ENCODE results near the gene TUFT1.
A peak's percentile ranks its signal among the peaks of the same experiment; 100 is the strongest.

The TUFT1 gene

DNA sequence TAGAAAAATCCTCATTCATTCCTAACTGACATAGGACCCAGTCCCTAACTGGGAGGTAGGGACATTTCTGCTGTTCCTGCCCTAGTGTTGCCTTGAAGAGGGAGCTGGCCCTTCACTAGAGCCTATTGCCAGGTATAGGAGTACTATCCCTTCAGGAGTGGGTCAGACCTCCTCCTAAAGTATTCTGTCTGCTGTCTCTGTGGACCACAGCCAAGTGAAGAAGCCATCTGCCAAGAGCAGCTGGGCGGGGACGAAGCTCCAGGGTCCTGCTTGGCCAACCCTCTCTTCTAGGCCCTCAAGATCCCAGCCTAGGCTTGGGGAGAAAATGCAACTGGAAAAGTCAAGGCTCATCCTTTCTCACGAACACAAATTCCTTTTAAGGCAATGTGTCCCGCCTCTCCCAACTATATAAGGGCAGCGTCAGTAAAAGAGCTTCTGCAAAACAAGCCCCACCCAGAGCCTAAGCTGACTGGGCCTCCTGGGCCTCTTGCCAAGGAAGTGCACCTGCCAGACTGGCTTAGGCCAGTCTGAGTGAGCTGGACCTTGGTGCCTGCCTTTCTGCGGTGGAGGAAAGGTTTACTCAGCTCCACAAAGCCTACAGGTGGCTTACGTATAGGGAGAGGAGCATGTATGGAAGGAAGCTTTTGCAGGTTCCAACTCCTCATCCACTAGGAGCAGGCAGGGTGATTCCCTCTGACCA, 638 bp upstream of the TUFT1 start (continued):
- TF ChIP-seq ZFP69B (tag by site-specific recombination; IDR thresholded peaks at IDR 0.05) (0 out of 2 replicates have a peak, but pooled peaks have one; percentile 13), HOXC10 (CRISPR knock-in tag; IDR thresholded peaks at IDR 0.05) (no peak), ZNF596 (tag by site-specific recombination; IDR thresholded peaks at IDR 0.05) (no peak), ZFHX2 (tag by site-specific recombination; conservative IDR thresholded peaks at IDR 0.05) (no peak), ZNF239 (tag by site-specific recombination; IDR thresholded peaks at IDR 0.05) (no peak), ZNF394 (tag by site-specific recombination; IDR thresholded peaks at IDR 0.05; ENCODE audit: borderline replicate concordance) (peak; percentile 38; the same call in 1 of the 2 replicates), ZNF670 (tag by site-specific recombination; IDR thresholded peaks at IDR 0.05; ENCODE audit: low read depth) (no peak), KLF8 (tag by site-specific recombination; IDR thresholded peaks at IDR 0.05) (peak; percentile 6; the same call in 1 of the 2 replicates), ZNF544 (tag by site-specific recombination; IDR thresholded peaks at IDR 0.05) (no peak), ZSCAN30 (tag by site-specific recombination; IDR thresholded peaks at IDR 0.05) (peak; percentile 52; the same call in 1 of the 2 replicates), MYNN (tag by site-specific recombination; IDR thresholded peaks at IDR 0.05; ENCODE audit: borderline replicate concordance) (no peak), ZNF600 (tag by site-specific recombination; IDR thresholded peaks at IDR 0.05) (peak; percentile 84), BCL11A (tag by site-specific recombination; IDR thresholded peaks at IDR 0.05; ENCODE audit: low read depth) (peak; percentile 27; the same call in 1 of the 2 replicates), ZNF701 (tag by site-specific recombination; IDR thresholded peaks at IDR 0.05) (no peak), ZNF16 (tag by site-specific recombination; IDR thresholded peaks at IDR 0.05; ENCODE audit: low read depth) (no peak), ZNF654 (tag by site-specific recombination; IDR thresholded peaks at IDR 0.05; ENCODE audit: low read depth) (no peak), ZNF423 (tag by site-specific recombination; IDR thresholded peaks at IDR 0.05) (no peak), ZNF140 (tag by site-specific recombination; IDR thresholded peaks at IDR 0.05) (no peak), ZNF707 (tag by site-specific recombination; IDR thresholded peaks at IDR 0.05) (no peak), KLF9 (tag by site-specific recombination; IDR thresholded peaks at IDR 0.05; ENCODE audit: low read depth) (0 out of 2 replicates have a peak, but pooled peaks have one; percentile 14), ZIC2 (tag by site-specific recombination; IDR thresholded peaks at IDR 0.05) (no peak), MZF1 (tag by site-specific recombination; IDR thresholded peaks at IDR 0.05; ENCODE audit: borderline replicate concordance) (no peak), ZNF561 (tag by site-specific recombination; IDR thresholded peaks at IDR 0.05; ENCODE audit: borderline replicate concordance) (peak; percentile 84), ZNF335 (tag by site-specific recombination; conservative IDR thresholded peaks at IDR 0.05) (peak; percentile 57; the same call in 1 of the 2 replicates), ZFP3 (tag by site-specific recombination; IDR thresholded peaks at IDR 0.05; ENCODE audit: low read depth) (no peak), FEZF1 (tag by site-specific recombination; IDR thresholded peaks at IDR 0.05) (peak; percentile 79), GLIS1 (tag by site-specific recombination; IDR thresholded peaks at IDR 0.05) (peak; percentile 27; the same call in 1 of the 2 replicates)
- TF ChIP-seq, protein P1, sequence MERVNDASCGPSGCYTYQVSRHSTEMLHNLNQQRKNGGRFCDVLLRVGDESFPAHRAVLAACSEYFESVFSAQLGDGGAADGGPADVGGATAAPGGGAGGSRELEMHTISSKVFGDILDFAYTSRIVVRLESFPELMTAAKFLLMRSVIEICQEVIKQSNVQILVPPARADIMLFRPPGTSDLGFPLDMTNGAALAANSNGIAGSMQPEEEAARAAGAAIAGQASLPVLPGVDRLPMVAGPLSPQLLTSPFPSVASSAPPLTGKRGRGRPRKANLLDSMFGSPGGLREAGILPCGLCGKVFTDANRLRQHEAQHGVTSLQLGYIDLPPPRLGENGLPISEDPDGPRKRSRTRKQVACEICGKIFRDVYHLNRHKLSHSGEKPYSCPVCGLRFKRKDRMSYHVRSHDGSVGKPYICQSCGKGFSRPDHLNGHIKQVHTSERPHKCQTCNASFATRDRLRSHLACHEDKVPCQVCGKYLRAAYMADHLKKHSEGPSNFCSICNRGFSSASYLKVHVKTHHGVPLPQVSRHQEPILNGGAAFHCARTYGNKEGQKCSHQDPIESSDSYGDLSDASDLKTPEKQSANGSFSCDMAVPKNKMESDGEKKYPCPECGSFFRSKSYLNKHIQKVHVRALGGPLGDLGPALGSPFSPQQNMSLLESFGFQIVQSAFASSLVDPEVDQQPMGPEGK (tag by site-specific recombination; IDR thresholded peaks at IDR 0.05): no peak; the same call in 1 of the 2 replicates
- TF ChIP-seq, protein P2, sequence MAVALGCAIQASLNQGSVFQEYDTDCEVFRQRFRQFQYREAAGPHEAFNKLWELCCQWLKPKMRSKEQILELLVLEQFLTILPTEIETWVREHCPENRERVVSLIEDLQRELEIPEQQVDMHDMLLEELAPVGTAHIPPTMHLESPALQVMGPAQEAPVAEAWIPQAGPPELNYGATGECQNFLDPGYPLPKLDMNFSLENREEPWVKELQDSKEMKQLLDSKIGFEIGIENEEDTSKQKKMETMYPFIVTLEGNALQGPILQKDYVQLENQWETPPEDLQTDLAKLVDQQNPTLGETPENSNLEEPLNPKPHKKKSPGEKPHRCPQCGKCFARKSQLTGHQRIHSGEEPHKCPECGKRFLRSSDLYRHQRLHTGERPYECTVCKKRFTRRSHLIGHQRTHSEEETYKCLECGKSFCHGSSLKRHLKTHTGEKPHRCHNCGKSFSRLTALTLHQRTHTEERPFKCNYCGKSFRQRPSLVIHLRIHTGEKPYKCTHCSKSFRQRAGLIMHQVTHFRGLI (tag by site-specific recombination; IDR thresholded peaks at IDR 0.05): peak; percentile 50; the same call in 1 of the 2 replicates
- TF ChIP-seq, protein P3, sequence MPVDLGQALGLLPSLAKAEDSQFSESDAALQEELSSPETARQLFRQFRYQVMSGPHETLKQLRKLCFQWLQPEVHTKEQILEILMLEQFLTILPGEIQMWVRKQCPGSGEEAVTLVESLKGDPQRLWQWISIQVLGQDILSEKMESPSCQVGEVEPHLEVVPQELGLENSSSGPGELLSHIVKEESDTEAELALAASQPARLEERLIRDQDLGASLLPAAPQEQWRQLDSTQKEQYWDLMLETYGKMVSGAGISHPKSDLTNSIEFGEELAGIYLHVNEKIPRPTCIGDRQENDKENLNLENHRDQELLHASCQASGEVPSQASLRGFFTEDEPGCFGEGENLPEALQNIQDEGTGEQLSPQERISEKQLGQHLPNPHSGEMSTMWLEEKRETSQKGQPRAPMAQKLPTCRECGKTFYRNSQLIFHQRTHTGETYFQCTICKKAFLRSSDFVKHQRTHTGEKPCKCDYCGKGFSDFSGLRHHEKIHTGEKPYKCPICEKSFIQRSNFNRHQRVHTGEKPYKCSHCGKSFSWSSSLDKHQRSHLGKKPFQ (tag by site-specific recombination; IDR thresholded peaks at IDR 0.05): no peak
- TF ChIP-seq, protein P4, sequence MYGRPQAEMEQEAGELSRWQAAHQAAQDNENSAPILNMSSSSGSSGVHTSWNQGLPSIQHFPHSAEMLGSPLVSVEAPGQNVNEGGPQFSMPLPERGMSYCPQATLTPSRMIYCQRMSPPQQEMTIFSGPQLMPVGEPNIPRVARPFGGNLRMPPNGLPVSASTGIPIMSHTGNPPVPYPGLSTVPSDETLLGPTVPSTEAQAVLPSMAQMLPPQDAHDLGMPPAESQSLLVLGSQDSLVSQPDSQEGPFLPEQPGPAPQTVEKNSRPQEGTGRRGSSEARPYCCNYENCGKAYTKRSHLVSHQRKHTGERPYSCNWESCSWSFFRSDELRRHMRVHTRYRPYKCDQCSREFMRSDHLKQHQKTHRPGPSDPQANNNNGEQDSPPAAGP (tag by site-specific recombination; IDR thresholded peaks at IDR 0.05): no peak
- TF ChIP-seq, protein P5, sequence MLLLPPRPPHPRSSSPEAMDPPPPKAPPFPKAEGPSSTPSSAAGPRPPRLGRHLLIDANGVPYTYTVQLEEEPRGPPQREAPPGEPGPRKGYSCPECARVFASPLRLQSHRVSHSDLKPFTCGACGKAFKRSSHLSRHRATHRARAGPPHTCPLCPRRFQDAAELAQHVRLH (tag by site-specific recombination; IDR thresholded peaks at IDR 0.05): no peak
- TF ChIP-seq, protein P6, sequence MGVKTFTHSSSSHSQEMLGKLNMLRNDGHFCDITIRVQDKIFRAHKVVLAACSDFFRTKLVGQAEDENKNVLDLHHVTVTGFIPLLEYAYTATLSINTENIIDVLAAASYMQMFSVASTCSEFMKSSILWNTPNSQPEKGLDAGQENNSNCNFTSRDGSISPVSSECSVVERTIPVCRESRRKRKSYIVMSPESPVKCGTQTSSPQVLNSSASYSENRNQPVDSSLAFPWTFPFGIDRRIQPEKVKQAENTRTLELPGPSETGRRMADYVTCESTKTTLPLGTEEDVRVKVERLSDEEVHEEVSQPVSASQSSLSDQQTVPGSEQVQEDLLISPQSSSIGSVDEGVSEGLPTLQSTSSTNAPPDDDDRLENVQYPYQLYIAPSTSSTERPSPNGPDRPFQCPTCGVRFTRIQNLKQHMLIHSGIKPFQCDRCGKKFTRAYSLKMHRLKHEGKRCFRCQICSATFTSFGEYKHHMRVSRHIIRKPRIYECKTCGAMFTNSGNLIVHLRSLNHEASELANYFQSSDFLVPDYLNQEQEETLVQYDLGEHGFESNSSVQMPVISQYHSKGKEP (tag by site-specific recombination; IDR thresholded peaks at IDR 0.05): peak; percentile 63; the same call in 1 of the 2 replicates
